GM12875 (cell line): ENCODE measurements around the gene HECW1.

Experiments used
- H3K4me3 ChIP-seq: one replicate; pipeline ENCODE4 v1.5.1; 2011; ENCODE audit warnings: low read depth, low read length, control low read depth
- TF ChIP-seq, protein P1 (sequence below): IDR thresholded peaks from 2 replicates; pipeline ENCODE4 v1.5.1; 2011; ENCODE audit warnings: low read depth, mild to moderate bottlenecking, control low read depth, inconsistent platforms, low read length, moderate library complexity, borderline replicate concordance; ENCODE audit not compliant: insufficient read depth

The HECW1 gene

GRCh38 chr7:43540471-43540870 is 428.0 kb downstream of the HECW1 start:
- TF ChIP-seq, protein P1, sequence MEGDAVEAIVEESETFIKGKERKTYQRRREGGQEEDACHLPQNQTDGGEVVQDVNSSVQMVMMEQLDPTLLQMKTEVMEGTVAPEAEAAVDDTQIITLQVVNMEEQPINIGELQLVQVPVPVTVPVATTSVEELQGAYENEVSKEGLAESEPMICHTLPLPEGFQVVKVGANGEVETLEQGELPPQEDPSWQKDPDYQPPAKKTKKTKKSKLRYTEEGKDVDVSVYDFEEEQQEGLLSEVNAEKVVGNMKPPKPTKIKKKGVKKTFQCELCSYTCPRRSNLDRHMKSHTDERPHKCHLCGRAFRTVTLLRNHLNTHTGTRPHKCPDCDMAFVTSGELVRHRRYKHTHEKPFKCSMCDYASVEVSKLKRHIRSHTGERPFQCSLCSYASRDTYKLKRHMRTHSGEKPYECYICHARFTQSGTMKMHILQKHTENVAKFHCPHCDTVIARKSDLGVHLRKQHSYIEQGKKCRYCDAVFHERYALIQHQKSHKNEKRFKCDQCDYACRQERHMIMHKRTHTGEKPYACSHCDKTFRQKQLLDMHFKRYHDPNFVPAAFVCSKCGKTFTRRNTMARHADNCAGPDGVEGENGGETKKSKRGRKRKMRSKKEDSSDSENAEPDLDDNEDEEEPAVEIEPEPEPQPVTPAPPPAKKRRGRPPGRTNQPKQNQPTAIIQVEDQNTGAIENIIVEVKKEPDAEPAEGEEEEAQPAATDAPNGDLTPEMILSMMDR = no peak
- no peak overlapping the region for H3K4me3 ChIP-seq

GRCh38 chr7:43542716-43543115 is 430.3 kb downstream of the HECW1 start:
- H3K4me3 ChIP-seq = no peak overlapping the region
- TF ChIP-seq, protein P1 = no peak

DNA sequence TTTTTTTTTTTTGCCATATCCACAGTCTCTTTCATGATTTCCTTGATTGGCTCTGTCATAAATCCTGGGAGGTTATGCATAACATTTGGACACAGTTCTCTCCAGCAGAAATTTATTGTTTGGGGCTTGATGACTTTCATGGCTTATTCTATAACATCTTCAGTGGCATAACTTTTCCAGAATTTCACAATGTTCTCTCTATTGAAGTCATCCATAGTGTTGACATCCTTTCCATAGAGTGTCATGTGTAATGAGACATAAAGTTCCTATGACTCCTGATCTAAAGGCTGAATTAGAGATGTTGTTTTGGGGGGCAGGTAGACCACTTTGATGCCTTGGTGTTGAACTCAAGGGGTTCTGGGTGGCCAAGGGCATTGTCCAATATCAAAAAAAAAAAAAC is 433.8 kb downstream of the HECW1 start:
- TF ChIP-seq, protein P1 = no peak
- H3K4me3 ChIP-seq = no peak overlapping the region

DNA sequence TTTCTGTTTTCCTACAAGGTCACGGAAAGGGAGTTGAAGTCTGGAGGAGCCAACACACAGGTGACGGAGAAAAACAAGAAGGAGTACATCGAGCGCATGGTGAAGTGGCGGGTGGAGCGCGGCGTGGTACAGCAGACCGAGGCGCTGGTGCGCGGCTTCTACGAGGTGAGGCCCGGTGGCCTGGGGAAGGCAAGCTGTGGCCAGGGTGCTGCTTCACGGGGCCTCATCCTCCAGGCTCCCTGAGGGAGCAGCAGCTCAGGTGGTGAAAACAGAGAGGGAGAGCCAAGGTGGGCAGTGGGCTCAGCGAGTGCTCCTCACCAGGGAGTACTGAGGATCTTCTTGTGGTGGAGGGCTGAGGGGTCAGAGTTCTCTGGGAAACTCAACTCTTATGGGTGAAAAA is 438.0 kb downstream of the HECW1 start:
- H3K4me3 ChIP-seq = no peak overlapping the region
- TF ChIP-seq, protein P1 = no peak

GRCh38 chr7:43552122-43552521 is 439.7 kb downstream of the HECW1 start:
- TF ChIP-seq, protein P1 = no peak

GRCh38 chr7:43553999-43554398 is 441.6 kb downstream of the HECW1 start:
- H3K4me3 ChIP-seq = no peak overlapping the region
- TF ChIP-seq, protein P1 = no peak

More at GRCh38 chr7:43552122-43552521, 439.7 kb downstream of the HECW1 start:
- H3K4me3 ChIP-seq = no peak overlapping the region

DNA sequence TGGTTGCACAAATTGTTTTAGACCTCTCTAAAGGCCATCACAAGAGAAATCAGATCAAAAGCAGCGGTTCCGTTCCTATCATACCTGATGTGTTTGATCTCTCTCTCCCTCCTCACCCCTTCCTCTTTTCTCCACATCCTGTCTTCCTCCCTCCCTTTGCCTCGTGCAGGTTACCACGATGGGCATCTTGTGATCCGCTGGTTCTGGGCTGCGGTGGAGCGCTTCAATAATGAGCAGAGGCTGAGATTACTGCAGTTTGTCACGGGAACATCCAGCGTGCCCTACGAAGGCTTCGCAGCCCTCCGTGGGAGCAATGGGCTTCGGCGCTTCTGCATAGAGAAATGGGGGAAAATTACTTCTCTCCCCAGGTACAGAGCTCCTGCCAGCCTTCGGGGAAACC is 442.0 kb downstream of the HECW1 start:
- H3K4me3 ChIP-seq = no peak overlapping the region
- TF ChIP-seq, protein P1 = no peak
